Measurements from ENCODE around the gene BMP7. TPM values are rescaled to one million over a fixed set of nuclear protein-coding genes. Genes with fewer than 3 reads are reported as not detected.
A peak's percentile ranks its signal among the peaks of the same experiment; 100 is the strongest.

BMP7 gene
- total and polyA plus RNA-seq, 8 donors, result 0.67 to 22.4 (median 16.2) TPM

DNA sequence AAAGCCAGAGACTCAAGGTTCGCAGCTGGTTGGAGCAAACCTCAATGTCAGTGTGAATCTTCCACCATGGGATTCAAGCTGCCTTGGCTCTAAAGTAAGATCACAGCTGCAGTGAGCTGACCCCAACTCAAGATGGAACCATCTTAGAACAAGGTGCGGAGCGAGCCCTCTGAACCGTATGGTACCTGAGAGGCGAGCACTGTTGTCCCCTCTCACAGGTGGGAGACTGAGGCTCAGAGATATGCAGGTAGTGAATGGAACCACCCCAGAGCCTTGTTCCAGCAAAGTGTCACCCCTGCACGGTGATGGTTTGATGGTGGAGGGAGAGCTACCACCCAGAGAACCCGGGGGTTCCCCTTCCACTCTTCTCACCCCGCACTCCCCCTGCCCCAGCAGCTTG is 52.5 kb downstream of the BMP7 start:
- Histone ChIP-seq H3K9me3 (no peaks in the 10 kb centered on the region), H3K27me3 (peaks cover 0 to 7% of the 10 kb centered on the region in 2 donors), H3K36me3 (no peaks in the 10 kb centered on the region), H3K4me3 (no peak overlapping the region), H3K4me1 (no peaks in the 10 kb centered on the region), H3K27ac (no peak overlapping the region)
- TF ChIP-seq, protein P1, sequence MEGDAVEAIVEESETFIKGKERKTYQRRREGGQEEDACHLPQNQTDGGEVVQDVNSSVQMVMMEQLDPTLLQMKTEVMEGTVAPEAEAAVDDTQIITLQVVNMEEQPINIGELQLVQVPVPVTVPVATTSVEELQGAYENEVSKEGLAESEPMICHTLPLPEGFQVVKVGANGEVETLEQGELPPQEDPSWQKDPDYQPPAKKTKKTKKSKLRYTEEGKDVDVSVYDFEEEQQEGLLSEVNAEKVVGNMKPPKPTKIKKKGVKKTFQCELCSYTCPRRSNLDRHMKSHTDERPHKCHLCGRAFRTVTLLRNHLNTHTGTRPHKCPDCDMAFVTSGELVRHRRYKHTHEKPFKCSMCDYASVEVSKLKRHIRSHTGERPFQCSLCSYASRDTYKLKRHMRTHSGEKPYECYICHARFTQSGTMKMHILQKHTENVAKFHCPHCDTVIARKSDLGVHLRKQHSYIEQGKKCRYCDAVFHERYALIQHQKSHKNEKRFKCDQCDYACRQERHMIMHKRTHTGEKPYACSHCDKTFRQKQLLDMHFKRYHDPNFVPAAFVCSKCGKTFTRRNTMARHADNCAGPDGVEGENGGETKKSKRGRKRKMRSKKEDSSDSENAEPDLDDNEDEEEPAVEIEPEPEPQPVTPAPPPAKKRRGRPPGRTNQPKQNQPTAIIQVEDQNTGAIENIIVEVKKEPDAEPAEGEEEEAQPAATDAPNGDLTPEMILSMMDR (IDR thresholded peaks at IDR 0.05), result no peak
- DNase-seq, result no peak
- intact Hi-C loops (cut with DNase I), result no loop called here
- ATAC-seq, result no peak

DNA sequence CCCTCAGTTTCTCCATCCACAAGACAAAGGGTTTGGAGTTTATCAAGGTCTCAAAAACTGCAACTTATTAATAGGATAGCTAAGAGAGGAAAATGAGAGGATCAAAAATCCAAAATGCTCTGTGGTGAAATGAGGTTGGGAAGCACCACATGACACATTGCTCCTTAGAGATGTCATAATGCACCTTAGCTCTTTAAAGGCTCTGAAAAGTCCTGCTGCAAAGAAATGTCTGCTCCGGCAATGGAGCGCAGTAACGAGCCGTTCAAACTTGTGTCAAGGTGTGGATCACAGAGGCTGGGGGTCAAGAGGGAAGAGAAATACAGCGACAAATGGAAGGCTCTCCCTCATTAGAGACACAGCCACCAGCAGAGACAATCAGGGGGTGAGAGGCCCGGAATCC is 53.1 kb downstream of the BMP7 start:
- Histone ChIP-seq H3K36me3 (no peaks in the 10 kb centered on the region), H3K4me3 (no peak overlapping the region), H3K27me3 (peaks cover 0 to 7% of the 10 kb centered on the region in 2 donors), H3K9me3 (no peaks in the 10 kb centered on the region), H3K4me1 (no peaks in the 10 kb centered on the region), H3K27ac (no peak overlapping the region)
- ATAC-seq (no peak), DNase-seq (no peak)
- intact Hi-C loops (cut with DNase I), result no loop called here
- TF ChIP-seq, protein P1 (IDR thresholded peaks at IDR 0.05), result no peak

DNA sequence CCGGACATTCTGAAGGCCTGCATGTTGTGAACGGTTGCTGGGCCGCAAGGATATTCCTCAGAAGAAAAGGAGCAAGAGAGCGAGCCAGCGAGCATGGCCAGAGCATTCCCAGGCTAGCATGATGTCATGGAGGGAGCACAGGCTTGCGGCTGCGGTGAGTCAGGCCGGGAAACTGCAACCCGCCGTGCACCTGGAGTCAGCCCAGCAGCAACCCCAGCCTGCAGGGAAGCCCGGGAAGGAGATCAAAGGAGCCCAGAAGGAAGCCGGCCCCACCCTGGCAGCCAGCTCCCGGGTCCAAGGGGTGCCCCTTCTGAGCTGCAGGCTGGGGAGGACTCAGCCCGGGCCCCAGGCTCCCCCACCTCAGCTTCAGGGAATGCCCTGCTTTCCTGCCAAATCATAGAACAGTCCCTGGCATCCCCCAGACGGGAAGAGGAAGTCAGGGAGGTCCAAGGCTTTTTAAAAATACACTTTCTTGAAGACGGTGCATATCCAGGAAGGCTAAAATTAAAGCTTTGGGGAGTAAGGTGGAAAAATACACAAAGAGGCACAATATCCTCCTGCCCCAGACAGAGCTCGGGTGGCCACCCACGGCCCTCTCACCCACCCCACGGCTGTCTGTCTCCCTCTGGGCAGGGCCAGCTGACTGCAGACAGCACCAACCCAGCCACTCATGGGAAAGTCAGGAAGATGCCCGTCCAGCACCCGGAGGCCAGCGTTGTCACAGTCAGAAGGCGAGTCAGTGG is 53.7 kb downstream of the BMP7 start:
- peaks cover 0 to 7% of the 10 kb centered on the region in 2 donors for H3K27me3 ChIP-seq
- DNase-seq, result peak in 2 of 4 donors; percentile 50 to 61
- no peaks in the 10 kb centered on the region for H3K9me3 ChIP-seq
- H3K4me1 ChIP-seq, result no peaks in the 10 kb centered on the region
- intact Hi-C loops (cut with DNase I), result no loop called here
- H3K27ac ChIP-seq, result no peak overlapping the region
- no peak overlapping the region for H3K4me3 ChIP-seq
- ATAC-seq, result peak; percentile 87
- TF ChIP-seq, protein P1 (IDR thresholded peaks at IDR 0.05), result no peak
- H3K36me3 ChIP-seq, result no peaks in the 10 kb centered on the region

DNA sequence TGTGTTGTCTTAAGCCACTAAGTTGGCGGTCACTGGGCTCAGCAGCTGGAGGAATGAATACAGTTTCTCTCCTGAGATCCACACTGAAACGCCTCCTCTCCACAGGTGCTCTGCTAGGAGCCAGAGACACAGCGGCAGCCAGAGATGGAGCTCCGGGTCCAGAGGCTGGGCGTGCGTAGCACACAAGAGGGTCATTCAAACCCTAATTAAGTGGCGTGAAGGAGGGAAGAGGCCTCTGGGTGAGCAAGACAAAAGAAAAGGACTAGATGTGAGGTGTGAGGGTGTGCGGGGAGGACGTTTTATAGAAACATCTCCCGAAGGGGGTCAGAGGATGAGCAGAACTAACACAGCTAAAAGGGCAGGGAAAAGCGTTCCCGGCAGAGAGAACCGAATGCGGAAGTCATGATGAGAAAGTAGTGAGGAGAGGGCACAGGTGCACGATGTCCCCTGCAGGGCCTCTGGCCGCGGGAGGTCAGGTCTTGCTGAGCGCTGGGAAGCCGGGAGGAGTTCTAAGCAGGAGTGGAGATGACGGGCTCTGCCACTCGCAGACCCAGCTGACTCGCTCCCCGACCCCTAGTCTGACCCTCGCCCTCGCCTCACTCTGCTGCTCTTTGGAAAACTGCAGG is 54.4 kb downstream of the BMP7 start:
- TF ChIP-seq, protein P1 (IDR thresholded peaks at IDR 0.05), result no peak
- Histone ChIP-seq H3K4me1 (no peaks in the 10 kb centered on the region), H3K9me3 (peaks cover 0 to 5% of the 10 kb centered on the region in 2 donors), H3K27me3 (peaks cover 0 to 7% of the 10 kb centered on the region in 2 donors), H3K27ac (no peak overlapping the region), H3K4me3 (no peak overlapping the region), H3K36me3 (no peaks in the 10 kb centered on the region)
- intact Hi-C loops (cut with DNase I), result no loop called here
- ATAC-seq (no peak), DNase-seq (no peak)

DNA sequence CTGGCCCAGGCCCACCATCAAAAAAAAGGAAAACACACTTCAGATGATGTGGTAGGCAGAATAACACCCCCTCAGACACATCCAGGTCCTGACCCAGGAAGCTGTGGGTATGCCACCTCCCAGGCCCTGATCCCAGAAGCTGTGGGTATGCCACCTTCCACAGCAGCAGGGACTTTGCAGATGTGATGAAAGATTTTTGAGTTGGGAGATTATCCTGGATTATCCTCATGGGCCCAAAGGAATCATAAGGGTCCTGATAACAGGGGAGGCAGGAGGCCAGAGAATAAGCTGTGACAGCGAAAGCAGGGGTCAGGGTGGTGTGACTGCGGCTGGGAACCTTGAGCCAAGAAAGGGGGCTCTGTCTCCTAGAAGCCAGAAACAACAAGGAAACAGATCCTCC is 55.0 kb downstream of the BMP7 start:
- no peak overlapping the region for H3K4me3 ChIP-seq
- no peak overlapping the region for H3K27ac ChIP-seq
- TF ChIP-seq, protein P1 (IDR thresholded peaks at IDR 0.05), result no peak
- intact Hi-C loops (cut with DNase I), result no loop called here
- no peaks in the 10 kb centered on the region for H3K4me1 ChIP-seq
- ATAC-seq, result no peak
- no peaks in the 10 kb centered on the region for H3K36me3 ChIP-seq
- H3K9me3 ChIP-seq, result peaks cover 0 to 10% of the 10 kb centered on the region in 2 donors
- no peak for DNase-seq
- peaks cover 0 to 7% of the 10 kb centered on the region in 2 donors for H3K27me3 ChIP-seq

Data from left lung (tissue), 10 donors.